ENCODE data around the gene ENSA. TPM values are rescaled to one million over a fixed set of nuclear protein-coding genes. Genes with fewer than 3 reads are reported as not detected.

Gene ENSA
- total and polyA plus RNA-seq, 2 of the 4 experiments (the other 2 are of a cell fraction): 53.2 to 96.5 TPM

- peak overlapping the region; percentile 52; the same call in 1 of the 2 replicates for H2AK5ac ChIP-seq (ENCODE audit: low read depth, low read length)
- no peaks in the 10 kb centered on the region for H3K9me3 ChIP-seq (ENCODE audit: control insufficient read depth, insufficient read depth, low read length)
- H3K4me3 ChIP-seq (ENCODE audit: insufficient read depth, low read depth, low read length): no peak overlapping the region
- no peaks in the 10 kb centered on the region for H3K36me3 ChIP-seq (ENCODE audit: control insufficient read depth, insufficient read depth, low read length)
- in situ Hi-C loops (cut with MboI; ENCODE audit: low sequenced_read_pairs) (no loop called here), intact Hi-C loops (cut with micrococcal nuclease) (no loop called here), dilution Hi-C loops (cut with HindIII; ENCODE audit: low sequenced_read_pairs, unreplicated experiment) (no loop called here)
- no peak overlapping the region for H2BK20ac ChIP-seq (ENCODE audit: low read depth, low read length)
- ChIA-PET POLR2A (ENCODE audit: unreplicated experiment) (no interaction called here), CTCF (interaction anchor here (0.6 kb wide), 1 partner anchor 341 kb away, joined by 3 read pairs; no protein-coding TSS in a partner anchor)
- no peaks in the 10 kb centered on the region for H3K27me3 ChIP-seq (ENCODE audit: control insufficient read depth, insufficient read depth, low read length)
- DNase-seq: peak; percentile 59
- H3K9ac ChIP-seq (ENCODE audit: low read depth, low read length): no peak overlapping the region
- H3K14ac ChIP-seq (replicated peaks; ENCODE audit: low read depth, low read length): no peak overlapping the region
- 0 out of 4 replicates have a peak overlapping the region, but pooled peaks of 1 of the 2 experiments have one; percentile 12 for H4K8ac ChIP-seq (ENCODE audit: low read depth in 2 of 2, low read length in 2 of 2)
- no TSS peak for BruUV-seq (replicated peaks)
- WGBS, 2 experiments (ENCODE audit: extremely low coverage in 2 of 2, insufficient read length in 1 of 2): 80% methylated on average over 1 of the region's 7 CpGs; no CpG with 5 or more reads in 1 of the 2 experiments
- peak; percentile 54 for ATAC-seq (ENCODE audit: low read depth)
- H2BK15ac ChIP-seq (ENCODE audit: low read depth, low read length): peak overlapping the region; percentile 21; the same call in 1 of the 3 replicates
- H3K9me1 ChIP-seq (ENCODE audit: insufficient read depth, low read length): no peaks in the 10 kb centered on the region
- no peak overlapping the region for H3K27ac ChIP-seq (ENCODE audit: insufficient read depth, low read length)
- peaks cover 3% of the 10 kb centered on the region; the same call in 1 of the 2 replicates for H3K4me1 ChIP-seq (ENCODE audit: control insufficient read depth, insufficient read depth, low read length)
- no peak overlapping the region for H2AK9ac ChIP-seq (replicated peaks; ENCODE audit: low read depth, low read length, poor library complexity)
- 0 out of 4 replicates have a peak, but pooled peaks cover 0 to 6% of the 10 kb centered on the region in 2 experiments for H3K79me1 ChIP-seq (ENCODE audit: low read depth in 1 of 2, low read length in 2 of 2)
- no peak overlapping the region for H3K23ac ChIP-seq (ENCODE audit: low read depth, low read length)
- H4K91ac ChIP-seq (ENCODE audit: insufficient read depth, low read depth, low read length): 0 out of 2 replicates have a peak overlapping the region, but pooled peaks have one; percentile 20
- H4K5ac ChIP-seq (ENCODE audit: low read depth, low read length): no peak overlapping the region
- H3K18ac ChIP-seq (ENCODE audit: low read depth, low read length): 0 out of 2 replicates have a peak overlapping the region, but pooled peaks have one; percentile 36
- no peaks in the 10 kb centered on the region for H4K20me1 ChIP-seq (ENCODE audit: insufficient read depth, low read length)
- peak overlapping the region; percentile 13 for H2AFZ ChIP-seq (replicated peaks; ENCODE audit: low read length, poor library complexity)
- peak overlapping the region; percentile 60 for H2BK5ac ChIP-seq (ENCODE audit: low read depth, low read length, poor library complexity, severe bottlenecking)
- 0 out of 2 replicates have a peak overlapping the region, but pooled peaks have one; percentile 50 for H3K4ac ChIP-seq (ENCODE audit: low read depth, low read length)
- no peak overlapping the region for H3K4me2 ChIP-seq (ENCODE audit: low read depth, low read length)
- H3K56ac ChIP-seq (ENCODE audit: extremely low read depth, insufficient read depth, low read length): no peak overlapping the region
- no peak overlapping the region for H2BK120ac ChIP-seq (ENCODE audit: low read depth, low read length)
- TF ChIP-seq RFX5 (IDR thresholded peaks at IDR 0.05; ENCODE audit: low read depth, low read length) (no peak), FOS (IDR thresholded peaks at IDR 0.05; ENCODE audit: low read depth, low read length) (no peak), RCOR1 (IDR thresholded peaks at IDR 0.05; ENCODE audit: insufficient replicate concordance, low read length) (no peak), CTCF (conservative IDR thresholded peaks at IDR 0.05; ENCODE audit: low read depth, low read length) (no peak), ELK1 (IDR thresholded peaks at IDR 0.05; ENCODE audit: borderline replicate concordance, low read depth, low read length) (no peak), RAD21 (IDR thresholded peaks at IDR 0.05; ENCODE audit: low read length) (no peak), SMC3 (IDR thresholded peaks at IDR 0.05; ENCODE audit: low read depth, low read length) (no peak), BHLHE40 (IDR thresholded peaks at IDR 0.05; ENCODE audit: low read depth, low read length) (no peak), MAFK (IDR thresholded peaks at IDR 0.05; ENCODE audit: low read depth, low read length) (no peak), MAZ (IDR thresholded peaks at IDR 0.05; ENCODE audit: borderline replicate concordance, low read depth, low read length) (no peak), POLR2A (IDR thresholded peaks at IDR 0.05; ENCODE audit: low read depth, low read length) (no peak), NFE2L2 (IDR thresholded peaks at IDR 0.05; ENCODE audit: low read depth, low read length) (no peak), USF2 (IDR thresholded peaks at IDR 0.05; ENCODE audit: low read depth, low read length) (no peak), CEBPB (IDR thresholded peaks at IDR 0.05; ENCODE audit: low read depth, low read length) (no peak)
Measured at GRCh38 chr1:150596095-150596892, 33.1 kb downstream of the ENSA start.
